IPS DF 4.7 (cell line): ENCODE results near the gene AHDC1.
"Not testable (repeated sequence)": the region's sequence is repeated elsewhere in the genome, so short reads cannot be mapped to it uniquely, and the experiment has no call there.

Experiments
- DNase-seq: peaks from one replicate; pipeline ENCODE4 v3.0.0-alpha.2; 2013; ENCODE audit warnings: low spot score; ENCODE audit errors: extremely low read depth

AHDC1 gene

GRCh38 chr1:27550510-27551169 is 53.3 kb downstream of the AHDC1 start:
- no peak for DNase-seq

GRCh38 chr1:27549807-27550408 is 54.0 kb downstream of the AHDC1 start:
- DNase-seq: no peak

- no peak for DNase-seq
These were observed 54.9 kb downstream of the AHDC1 start for GRCh38 chr1:27548858-27549719.

- no peak for DNase-seq
These were observed 55.6 kb downstream of the AHDC1 start for GRCh38 chr1:27548136-27548853.

- DNase-seq: no peak
These were observed 56.5 kb downstream of the AHDC1 start for GRCh38 chr1:27547220-27548116.

GRCh38 chr1:27545876-27546275 is 58.1 kb downstream of the AHDC1 start:
- no peak for DNase-seq

- no peak for DNase-seq
These were observed 58.7 kb downstream of the AHDC1 start for GRCh38 chr1:27545271-27545670.

GRCh38 chr1:27544834-27545233 is 59.1 kb downstream of the AHDC1 start:
- DNase-seq: no peak

- DNase-seq: no peak
These were observed 60.7 kb downstream of the AHDC1 start for GRCh38 chr1:27543284-27543683.

GRCh38 chr1:27542463-27543273 is 61.3 kb downstream of the AHDC1 start:
- DNase-seq: no peak

GRCh38 chr1:27539901-27540861 is 63.8 kb downstream of the AHDC1 start:
- no peak for DNase-seq

- no peak for DNase-seq
These were observed 65.2 kb downstream of the AHDC1 start for GRCh38 chr1:27538793-27539192.

- DNase-seq: not testable (repeated sequence)
These were observed 65.7 kb downstream of the AHDC1 start for GRCh38 chr1:27538305-27538676.

- DNase-seq: no peak
These were observed 67.2 kb downstream of the AHDC1 start for GRCh38 chr1:27536767-27537166.

GRCh38 chr1:27536010-27536757 is 67.8 kb downstream of the AHDC1 start:
- no peak for DNase-seq

- DNase-seq: no peak
These were observed 68.6 kb downstream of the AHDC1 start for GRCh38 chr1:27535386-27535785.

- DNase-seq: no peak
These were observed 71.8 kb downstream of the AHDC1 start for GRCh38 chr1:27531959-27532685.
